CD1c-positive myeloid dendritic cell (primary cell): ENCODE results near the gene AAMP.
A peak's percentile ranks its signal among the peaks of the same experiment; 100 is the strongest.

Experiments
- DNase-seq: peaks from one replicate; pipeline ENCODE4 v3.0.0-alpha.2; 2016; ENCODE audit errors: extremely low spot score

The AAMP gene

DNA sequence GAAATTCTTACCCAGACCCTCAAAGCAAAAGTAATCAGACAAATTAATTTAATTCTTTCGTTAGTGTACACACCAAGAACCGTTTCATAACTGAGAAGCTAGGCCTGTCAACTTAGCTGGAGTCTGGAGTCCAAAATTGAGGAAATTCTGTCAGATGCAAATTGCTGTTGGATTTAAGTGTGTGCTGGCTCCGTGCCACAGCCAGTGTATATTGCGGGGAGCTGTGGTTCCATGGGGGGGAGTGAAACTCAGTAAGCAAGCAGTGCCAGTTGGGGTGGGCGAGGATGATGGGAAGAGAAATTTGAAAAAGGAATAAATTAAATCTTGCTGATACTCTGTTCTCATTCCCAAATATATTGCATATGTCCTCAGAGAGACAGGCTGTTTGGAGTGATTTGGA, 48.9 kb downstream of the AAMP start:
- no peak for DNase-seq

DNA sequence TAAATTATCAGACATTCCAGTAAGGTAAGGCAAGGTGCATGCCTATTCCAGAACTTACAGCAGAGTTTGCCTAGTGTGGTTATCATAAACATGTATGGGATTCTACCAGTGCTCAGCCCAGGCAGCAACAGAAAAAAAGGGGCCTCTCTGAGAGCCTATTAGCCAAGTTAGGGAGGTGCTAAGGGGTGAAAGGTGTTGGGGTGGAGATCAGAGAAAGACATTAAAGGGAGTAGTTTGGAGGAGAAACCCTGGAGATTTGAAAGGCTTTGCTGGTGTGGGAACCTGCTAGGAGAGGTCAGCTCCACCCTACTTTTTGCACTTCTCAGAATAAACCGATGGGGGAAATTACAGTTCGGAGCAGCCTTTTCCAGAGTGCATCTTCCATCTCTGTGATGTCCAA, 50.0 kb downstream of the AAMP start:
- no peak for DNase-seq

DNA sequence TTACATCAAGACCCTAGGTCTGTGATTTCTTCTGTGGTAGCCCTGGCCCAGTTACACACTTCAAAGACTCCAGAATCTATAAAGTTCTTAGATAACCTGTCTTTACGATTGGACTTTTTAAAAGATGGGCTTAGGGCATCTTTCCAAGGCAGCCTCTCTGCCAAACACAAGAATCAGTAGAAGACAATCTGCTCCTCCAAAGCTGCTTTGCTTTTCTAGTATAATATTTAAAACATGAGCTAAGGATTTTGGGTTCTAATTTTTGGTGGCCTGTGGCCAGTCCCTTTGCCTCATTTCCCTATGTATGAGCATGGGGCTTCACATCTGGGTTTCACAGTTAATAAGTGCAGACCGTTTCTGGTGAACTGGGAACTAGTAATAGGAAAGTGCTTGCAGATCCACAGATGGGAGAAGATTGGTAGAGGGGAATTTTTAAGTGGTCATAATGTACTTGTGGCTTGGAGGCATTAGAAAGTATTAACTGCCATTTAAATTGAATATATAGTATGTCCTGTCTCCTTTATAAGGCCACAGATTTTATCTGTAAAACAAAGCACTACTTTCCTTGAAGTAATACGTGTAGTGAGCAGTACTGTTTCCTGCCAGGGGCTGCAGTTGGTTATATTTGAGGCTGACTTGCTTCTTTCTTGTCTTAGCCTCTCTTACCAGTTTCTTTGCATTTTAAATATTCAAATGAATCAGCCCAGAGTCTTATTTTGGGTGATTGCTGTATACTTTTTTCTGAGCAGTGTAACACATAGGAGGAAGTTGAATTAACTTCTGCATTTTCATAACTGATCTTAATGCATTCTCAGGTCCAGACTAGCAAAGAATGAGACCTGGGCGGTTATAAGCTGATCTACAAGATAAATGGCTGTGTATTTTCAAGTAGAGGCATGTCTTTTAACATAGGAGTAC, 51.4 kb downstream of the AAMP start:
- peak; percentile 73 for DNase-seq

DNA sequence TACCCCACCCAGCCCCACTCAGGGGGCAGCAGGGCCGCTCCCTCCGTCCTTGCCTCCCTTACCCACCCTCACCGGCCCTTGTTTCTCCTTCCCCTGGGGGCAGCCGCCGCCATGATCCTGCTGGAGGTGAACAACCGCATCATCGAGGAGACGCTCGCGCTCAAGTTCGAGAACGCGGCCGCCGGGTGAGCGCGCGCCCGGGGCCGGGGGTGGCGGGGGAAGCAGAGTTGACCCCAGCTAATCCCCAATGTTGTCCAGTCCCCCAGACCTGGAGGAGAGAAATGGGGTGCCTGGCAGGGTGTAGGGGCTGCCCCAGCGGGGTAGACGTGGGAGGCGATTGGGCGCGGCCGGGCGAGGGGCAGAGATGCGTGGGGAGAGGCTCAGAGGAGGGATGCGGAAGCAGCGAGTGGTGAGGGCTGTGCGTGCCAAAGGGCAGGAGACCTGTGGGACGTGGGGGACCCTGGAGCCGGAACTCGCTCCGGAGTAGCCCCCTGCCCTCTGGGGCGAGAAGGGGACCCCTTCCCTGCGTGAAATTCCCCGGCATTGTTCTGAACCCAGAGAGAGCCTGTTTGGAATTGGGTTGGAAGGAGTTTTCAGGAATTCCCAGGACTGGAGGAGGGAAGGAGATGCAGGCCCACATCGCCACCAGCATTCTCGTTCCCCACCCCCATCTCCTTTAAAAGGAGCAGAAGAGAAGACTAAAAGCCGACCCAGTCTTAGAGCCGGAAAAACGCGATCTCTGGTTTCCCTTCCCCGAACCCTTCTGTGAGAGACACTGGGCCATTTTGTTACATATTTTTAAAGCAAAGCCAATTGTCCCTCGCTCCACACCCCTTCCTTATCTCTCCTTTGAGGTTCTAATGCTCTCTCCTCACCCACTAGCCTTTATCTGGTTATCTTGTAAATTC, 52.3 kb downstream of the AAMP start:
- peak; percentile 83 for DNase-seq

DNA sequence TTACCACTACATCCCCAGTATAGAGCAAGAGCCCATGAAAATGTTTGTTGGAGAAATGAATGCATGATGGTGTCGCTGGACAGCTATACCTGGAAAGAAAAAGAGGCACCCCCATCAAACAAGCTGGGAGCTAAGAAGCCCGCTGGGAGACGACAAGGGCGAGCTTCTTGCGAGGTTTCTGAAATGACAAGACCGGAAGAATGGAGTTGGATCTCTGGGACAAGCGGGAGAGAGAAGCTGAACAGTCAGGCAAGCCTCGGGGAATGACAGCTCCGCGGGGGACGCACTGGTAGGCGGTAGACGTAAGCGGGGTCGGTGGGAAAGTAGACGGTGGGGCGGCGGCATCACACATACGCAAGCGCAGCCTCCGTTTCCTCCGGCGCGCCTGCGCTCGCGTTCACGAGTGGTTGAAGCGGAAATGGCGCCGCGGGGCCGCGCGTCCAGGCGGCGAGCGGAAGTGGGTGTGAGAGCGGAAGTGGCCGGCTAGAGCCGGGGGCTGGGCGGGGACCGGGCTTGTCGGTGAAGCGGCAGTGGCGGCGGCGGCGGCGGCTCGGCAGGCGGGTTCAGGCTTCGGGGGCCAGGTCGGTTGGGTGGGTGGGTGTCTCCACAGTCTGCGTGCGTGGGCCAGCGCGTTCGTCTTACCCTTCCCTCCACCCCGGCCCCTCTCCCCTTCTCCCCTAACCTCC, 53.1 kb downstream of the AAMP start, which contains the start of gene ARPC2:
Gene ARPC2, plus strand, starts transcription at position 516 of the 686 bp plus-strand sequence. CDS start 282 bp downstream, outside the sequence.
- DNase-seq, result peak; percentile 98

DNA sequence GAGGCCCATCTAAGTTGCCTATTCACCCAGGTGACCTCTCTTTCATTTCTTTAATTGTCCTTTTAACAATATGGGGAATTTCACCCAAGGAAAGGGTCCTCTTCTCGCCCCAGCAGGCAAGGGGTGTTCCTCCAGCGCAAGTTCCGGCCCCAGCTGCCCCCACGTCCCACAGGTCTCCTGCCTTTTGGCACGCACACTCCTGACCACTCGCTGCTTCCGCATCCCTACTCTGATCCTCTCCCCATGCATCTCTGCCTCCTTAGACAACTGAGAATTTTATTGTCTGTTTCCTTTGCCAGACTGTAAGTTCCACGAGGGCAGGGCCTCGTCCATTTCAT, 53.6 kb downstream of the AAMP start:
- no peak for DNase-seq
